HepG2 (cell line): ENCODE results near the gene CCDC88A. TPM values are rescaled to one million over a fixed set of nuclear protein-coding genes. Genes with fewer than 3 reads are reported as not detected.

ENCODE experiments used
- ATAD3A ChIP-seq: sonication (generic); formaldehyde crosslinking; IDR thresholded peaks from 2 replicates; pipeline ENCODE4 v1.4.0; 2020; ENCODE audit warnings: missing genetic modification reagents
- PCBP1 ChIP-seq: fragments of 200-400 bp; formaldehyde crosslinking; IDR thresholded peaks from 2 replicates; pipeline ENCODE4 v1.6.1; 2017; ENCODE audit warnings: mild to moderate bottlenecking, low read depth, low read length, borderline replicate concordance
- ZBTB42 ChIP-seq: sonication (generic); formaldehyde crosslinking; IDR thresholded peaks from 2 replicates; pipeline ENCODE4 v1.5.0; 2020; ENCODE audit warnings: mild to moderate bottlenecking, missing genetic modification reagents
- ZNF615 ChIP-seq: sonication (generic); formaldehyde crosslinking; IDR thresholded peaks from 2 replicates; pipeline ENCODE4 v1.5.0; 2020; ENCODE audit warnings: mild to moderate bottlenecking, missing genetic modification reagents, borderline replicate concordance
- polyA plus RNA-seq, 8 experiments: library from polyadenylated mRNA; depleted of rRNA in 3 of 8; stranded (reverse) in 7 of 8; unstranded in 1 of 8; fragments of >200 nt; fragmentation: Illumina TruSeq in 4 of 8; extraction: Trizol in 4 of 8; gene quantifications; 2 replicates each; pipeline versions ENCODE4 v1.2.1 to v1.2.3, GENCODE V29; 2011 to 2016; ENCODE audit warnings: low read depth in 4 of 8, missing spikeins in 1 of 8, mixed read lengths in 1 of 8; ENCODE audit not compliant: insufficient read depth in 1 of 8
- total RNA-seq, 5 experiments: library from RNA; depleted of rRNA; stranded (reverse); fragments of >200 nt; fragmentation: Illumina TruSeq; extraction: Trizol; gene quantifications; 2 replicates each; pipeline ENCODE4 v1.2.3, GENCODE V29; 2016; ENCODE audit warnings: low read depth in 1 of 5
- TF ChIP-seq, protein P1 (sequence below): sonication (generic); formaldehyde crosslinking; IDR thresholded peaks from 2 replicates; pipeline ENCODE4 v1.4.0; 2020; ENCODE audit warnings: mild to moderate bottlenecking, missing genetic modification reagents
- TF ChIP-seq, protein P2 (sequence below): sonication (generic); formaldehyde crosslinking; IDR thresholded peaks from 2 replicates; pipeline ENCODE4 v1.8.1; 2023; ENCODE audit warnings: mild to moderate bottlenecking, inconsistent platforms, moderate library complexity, missing genetic modification reagents, borderline replicate concordance
- TF ChIP-seq, protein P3 (sequence below): sonication (generic); formaldehyde crosslinking; IDR thresholded peaks from 2 replicates; pipeline ENCODE4 v1.4.0; 2020; ENCODE audit warnings: mild to moderate bottlenecking, missing genetic modification reagents, borderline replicate concordance
- TF ChIP-seq, protein P4 (sequence below), 2 experiments: sonication (generic) in 1 of 2; formaldehyde crosslinking in 1 of 2; IDR thresholded peaks; 2 replicates each; pipeline versions ENCODE4 v1.4.0 to v1.6.1; 2018 to 2020; ENCODE audit warnings: missing genetic modification reagents in 2 of 2, borderline replicate concordance in 1 of 2, low read depth in 1 of 2, mild to moderate bottlenecking in 1 of 2, missing biosample characterization in 1 of 2
- TF ChIP-seq, protein P5 (sequence below): sonication (generic); formaldehyde crosslinking; IDR thresholded peaks from 2 replicates; pipeline ENCODE4 v1.5.0; 2020; ENCODE audit warnings: mild to moderate bottlenecking, missing genetic modification reagents, borderline replicate concordance
- TF ChIP-seq, protein P6 (sequence below): sonication (generic); formaldehyde crosslinking; IDR thresholded peaks from 2 replicates; pipeline ENCODE4 v1.5.0; 2020; ENCODE audit warnings: missing genetic modification reagents

CCDC88A gene
- total and polyA plus RNA-seq, 2 of the 13 experiments (the other 11 are each of a cell fraction or from before 2014, with no cell fraction given), result 43.2 to 84.1 TPM

DNA sequence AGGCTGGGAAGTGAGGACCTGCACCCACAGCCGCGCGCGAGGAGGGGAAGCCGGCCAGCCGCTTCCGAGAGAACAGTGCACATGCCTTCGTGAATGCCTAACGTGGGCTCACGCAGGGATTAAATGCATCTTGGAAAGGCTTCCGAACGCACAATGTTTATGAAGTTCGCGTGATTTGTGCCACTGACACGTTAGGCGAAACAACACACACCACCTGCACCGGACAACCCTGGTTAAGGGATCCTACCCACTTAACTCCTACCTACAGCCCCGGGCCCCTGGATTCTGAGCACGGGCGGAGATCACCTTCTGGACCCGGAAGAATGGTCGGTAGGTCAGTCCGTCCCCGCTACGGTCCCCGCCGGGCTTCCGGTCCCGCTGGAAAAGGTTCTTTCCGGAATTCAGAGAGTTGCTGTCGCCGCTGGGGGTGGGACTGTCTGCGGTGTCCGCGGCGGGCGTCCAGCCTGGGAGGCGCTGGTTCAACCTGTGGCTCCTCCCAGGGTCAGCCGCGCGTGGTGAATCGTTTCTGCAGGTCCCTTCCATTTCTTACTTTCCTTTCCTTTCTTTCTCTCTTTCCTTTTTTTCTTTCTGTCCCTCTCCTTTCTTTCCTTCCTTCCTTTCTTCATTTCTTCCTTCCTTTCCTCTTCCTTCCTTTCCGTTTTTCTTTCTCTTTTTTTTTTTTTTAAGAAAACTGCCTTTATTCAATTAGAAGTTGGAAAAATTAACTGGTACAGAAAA lies 150.6 kb downstream of the CCDC88A start, which contains the start of gene MTIF2 (continued):
- TF ChIP-seq, protein P1, sequence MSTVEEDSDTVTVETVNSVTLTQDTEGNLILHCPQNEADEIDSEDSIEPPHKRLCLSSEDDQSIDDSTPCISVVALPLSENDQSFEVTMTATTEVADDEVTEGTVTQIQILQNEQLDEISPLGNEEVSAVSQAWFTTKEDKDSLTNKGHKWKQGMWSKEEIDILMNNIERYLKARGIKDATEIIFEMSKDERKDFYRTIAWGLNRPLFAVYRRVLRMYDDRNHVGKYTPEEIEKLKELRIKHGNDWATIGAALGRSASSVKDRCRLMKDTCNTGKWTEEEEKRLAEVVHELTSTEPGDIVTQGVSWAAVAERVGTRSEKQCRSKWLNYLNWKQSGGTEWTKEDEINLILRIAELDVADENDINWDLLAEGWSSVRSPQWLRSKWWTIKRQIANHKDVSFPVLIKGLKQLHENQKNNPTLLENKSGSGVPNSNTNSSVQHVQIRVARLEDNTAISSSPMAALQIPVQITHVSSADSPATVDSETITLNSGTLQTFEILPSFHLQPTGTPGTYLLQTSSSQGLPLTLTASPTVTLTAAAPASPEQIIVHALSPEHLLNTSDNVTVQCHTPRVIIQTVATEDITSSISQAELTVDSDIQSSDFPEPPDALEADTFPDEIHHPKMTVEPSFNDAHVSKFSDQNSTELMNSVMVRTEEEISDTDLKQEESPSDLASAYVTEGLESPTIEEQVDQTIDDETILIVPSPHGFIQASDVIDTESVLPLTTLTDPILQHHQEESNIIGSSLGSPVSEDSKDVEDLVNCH, result no peak
- TF ChIP-seq, protein P2, sequence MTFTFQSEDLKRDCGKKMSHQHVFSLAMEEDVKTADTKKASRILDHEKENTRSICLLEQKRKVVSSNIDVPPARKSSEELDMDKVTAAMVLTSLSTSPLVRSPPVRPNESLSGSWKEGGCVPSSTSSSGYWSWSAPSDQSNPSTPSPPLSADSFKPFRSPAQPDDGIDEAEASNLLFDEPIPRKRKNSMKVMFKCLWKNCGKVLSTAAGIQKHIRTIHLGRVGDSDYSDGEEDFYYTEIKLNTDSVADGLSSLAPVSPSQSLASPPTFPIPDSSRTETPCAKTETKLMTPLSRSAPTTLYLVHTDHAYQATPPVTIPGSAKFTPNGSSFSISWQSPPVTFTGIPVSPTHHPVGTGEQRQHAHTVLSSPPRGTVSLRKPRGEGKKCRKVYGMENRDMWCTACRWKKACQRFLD (CRISPR knock-in tag), result peak; percentile 80
- TF ChIP-seq, protein P3, sequence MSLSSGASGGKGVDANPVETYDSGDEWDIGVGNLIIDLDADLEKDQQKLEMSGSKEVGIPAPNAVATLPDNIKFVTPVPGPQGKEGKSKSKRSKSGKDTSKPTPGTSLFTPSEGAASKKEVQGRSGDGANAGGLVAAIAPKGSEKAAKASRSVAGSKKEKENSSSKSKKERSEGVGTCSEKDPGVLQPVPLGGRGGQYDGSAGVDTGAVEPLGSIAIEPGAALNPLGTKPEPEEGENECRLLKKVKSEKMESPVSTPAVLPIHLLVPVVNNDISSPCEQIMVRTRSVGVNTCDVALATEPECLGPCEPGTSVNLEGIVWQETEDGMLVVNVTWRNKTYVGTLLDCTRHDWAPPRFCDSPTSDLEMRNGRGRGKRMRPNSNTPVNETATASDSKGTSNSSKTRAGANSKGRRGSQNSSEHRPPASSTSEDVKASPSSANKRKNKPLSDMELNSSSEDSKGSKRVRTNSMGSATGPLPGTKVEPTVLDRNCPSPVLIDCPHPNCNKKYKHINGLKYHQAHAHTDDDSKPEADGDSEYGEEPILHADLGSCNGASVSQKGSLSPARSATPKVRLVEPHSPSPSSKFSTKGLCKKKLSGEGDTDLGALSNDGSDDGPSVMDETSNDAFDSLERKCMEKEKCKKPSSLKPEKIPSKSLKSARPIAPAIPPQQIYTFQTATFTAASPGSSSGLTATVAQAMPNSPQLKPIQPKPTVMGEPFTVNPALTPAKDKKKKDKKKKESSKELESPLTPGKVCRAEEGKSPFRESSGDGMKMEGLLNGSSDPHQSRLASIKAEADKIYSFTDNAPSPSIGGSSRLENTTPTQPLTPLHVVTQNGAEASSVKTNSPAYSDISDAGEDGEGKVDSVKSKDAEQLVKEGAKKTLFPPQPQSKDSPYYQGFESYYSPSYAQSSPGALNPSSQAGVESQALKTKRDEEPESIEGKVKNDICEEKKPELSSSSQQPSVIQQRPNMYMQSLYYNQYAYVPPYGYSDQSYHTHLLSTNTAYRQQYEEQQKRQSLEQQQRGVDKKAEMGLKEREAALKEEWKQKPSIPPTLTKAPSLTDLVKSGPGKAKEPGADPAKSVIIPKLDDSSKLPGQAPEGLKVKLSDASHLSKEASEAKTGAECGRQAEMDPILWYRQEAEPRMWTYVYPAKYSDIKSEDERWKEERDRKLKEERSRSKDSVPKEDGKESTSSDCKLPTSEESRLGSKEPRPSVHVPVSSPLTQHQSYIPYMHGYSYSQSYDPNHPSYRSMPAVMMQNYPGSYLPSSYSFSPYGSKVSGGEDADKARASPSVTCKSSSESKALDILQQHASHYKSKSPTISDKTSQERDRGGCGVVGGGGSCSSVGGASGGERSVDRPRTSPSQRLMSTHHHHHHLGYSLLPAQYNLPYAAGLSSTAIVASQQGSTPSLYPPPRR (CRISPR knock-in tag), result peak; percentile 76
- TF ChIP-seq, protein P4, sequence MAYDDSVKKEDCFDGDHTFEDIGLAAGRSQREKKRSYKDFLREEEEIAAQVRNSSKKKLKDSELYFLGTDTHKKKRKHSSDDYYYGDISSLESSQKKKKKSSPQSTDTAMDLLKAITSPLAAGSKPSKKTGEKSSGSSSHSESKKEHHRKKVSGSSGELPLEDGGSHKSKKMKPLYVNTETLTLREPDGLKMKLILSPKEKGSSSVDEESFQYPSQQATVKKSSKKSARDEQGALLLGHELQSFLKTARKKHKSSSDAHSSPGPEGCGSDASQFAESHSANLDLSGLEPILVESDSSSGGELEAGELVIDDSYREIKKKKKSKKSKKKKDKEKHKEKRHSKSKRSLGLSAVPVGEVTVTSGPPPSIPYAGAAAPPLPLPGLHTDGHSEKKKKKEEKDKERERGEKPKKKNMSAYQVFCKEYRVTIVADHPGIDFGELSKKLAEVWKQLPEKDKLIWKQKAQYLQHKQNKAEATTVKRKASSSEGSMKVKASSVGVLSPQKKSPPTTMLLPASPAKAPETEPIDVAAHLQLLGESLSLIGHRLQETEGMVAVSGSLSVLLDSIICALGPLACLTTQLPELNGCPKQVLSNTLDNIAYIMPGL (CRISPR knock-in tag; IDR thresholded peaks at IDR 0.05; ENCODE audit: borderline replicate concordance in 1 of 2, low read depth in 1 of 2), result peak; percentile 98 to 99
- TF ChIP-seq ZNF615, result peak; percentile 98
- peak; percentile 85; the same call in 1 of the 2 replicates for TF ChIP-seq PCBP1
- no peak for TF ChIP-seq ATAD3A (CRISPR knock-in tag)
- TF ChIP-seq, protein P5, sequence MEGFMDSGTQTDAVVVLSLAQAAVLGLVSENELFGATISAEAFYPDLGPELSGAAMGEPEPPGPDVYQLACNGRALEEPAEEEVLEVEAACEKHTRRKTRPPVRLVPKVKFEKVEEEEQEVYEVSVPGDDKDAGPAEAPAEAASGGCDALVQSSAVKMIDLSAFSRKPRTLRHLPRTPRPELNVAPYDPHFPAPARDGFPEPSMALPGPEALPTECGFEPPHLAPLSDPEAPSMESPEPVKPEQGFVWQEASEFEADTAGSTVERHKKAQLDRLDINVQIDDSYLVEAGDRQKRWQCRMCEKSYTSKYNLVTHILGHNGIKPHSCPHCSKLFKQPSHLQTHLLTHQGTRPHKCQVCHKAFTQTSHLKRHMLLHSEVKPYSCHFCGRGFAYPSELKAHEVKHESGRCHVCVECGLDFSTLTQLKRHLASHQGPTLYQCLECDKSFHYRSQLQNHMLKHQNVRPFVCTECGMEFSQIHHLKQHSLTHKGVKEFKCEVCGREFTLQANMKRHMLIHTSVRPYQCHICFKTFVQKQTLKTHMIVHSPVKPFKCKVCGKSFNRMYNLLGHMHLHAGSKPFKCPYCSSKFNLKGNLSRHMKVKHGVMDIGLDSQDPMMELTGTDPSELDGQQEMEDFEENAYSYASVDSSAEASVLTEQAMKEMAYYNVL (CRISPR knock-in tag), result peak; percentile 96
- peak; percentile 96; the same call in 1 of the 2 replicates for TF ChIP-seq ZBTB42 (CRISPR knock-in tag)
- TF ChIP-seq, protein P6, sequence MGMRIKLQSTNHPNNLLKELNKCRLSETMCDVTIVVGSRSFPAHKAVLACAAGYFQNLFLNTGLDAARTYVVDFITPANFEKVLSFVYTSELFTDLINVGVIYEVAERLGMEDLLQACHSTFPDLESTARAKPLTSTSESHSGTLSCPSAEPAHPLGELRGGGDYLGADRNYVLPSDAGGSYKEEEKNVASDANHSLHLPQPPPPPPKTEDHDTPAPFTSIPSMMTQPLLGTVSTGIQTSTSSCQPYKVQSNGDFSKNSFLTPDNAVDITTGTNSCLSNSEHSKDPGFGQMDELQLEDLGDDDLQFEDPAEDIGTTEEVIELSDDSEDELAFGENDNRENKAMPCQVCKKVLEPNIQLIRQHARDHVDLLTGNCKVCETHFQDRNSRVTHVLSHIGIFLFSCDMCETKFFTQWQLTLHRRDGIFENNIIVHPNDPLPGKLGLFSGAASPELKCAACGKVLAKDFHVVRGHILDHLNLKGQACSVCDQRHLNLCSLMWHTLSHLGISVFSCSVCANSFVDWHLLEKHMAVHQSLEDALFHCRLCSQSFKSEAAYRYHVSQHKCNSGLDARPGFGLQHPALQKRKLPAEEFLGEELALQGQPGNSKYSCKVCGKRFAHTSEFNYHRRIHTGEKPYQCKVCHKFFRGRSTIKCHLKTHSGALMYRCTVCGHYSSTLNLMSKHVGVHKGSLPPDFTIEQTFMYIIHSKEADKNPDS (CRISPR knock-in tag), result peak; percentile 87; the same call in 1 of the 2 replicates
